Measurements from ENCODE around the gene RGS7.

DNA sequence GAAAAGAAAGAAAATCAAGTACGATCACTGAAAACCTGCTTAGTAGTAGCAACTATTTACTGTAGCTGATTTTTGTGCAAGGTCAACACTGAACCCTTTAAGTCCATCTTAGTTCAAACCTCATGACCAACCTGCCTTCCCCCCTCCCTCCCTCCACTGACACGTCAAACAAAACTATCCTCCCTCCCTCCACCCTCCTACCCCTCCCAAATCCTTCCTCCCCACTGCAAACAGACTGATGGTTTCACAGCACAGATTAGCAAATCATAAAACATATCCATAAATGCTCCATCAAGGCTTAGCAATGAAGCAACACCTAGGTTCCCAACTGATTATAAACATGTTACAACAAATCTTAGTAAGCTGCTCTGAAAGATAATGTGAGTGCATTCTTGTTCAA lies 580.8 kb downstream of the RGS7 start:
- TF ChIP-seq CTCF (IDR thresholded peaks at IDR 0.05) (no peak), NR3C1 (IDR thresholded peaks at IDR 0.05) (no peak), SREBF2 (IDR thresholded peaks at IDR 0.05) (no peak), ESRRA (IDR thresholded peaks at IDR 0.05; ENCODE audit: borderline replicate concordance, low read length) (no peak), PHF8 (IDR thresholded peaks at IDR 0.05; ENCODE audit: borderline replicate concordance, low read depth) (no peak), RAD21 (conservative IDR thresholded peaks at IDR 0.05 in 1 of 2, IDR thresholded peaks at IDR 0.05 in 1 of 2) (no peak), ELK1 (IDR thresholded peaks at IDR 0.05; ENCODE audit: low read depth, low read length) (no peak), NFE2L2 (conservative IDR thresholded peaks at IDR 0.05; ENCODE audit: low read length) (no peak), POLR2AphosphoS2 (conservative IDR thresholded peaks at IDR 0.05; ENCODE audit: low read length) (no peak), TP53 (CRISPR knock-in tag; IDR thresholded peaks at IDR 0.05) (no peak), REST (IDR thresholded peaks at IDR 0.05) (no peak), PBX3 (IDR thresholded peaks at IDR 0.05) (no peak)
